Stomach (tissue), 4 donors: Measurements from ENCODE around the gene TECPR1.

Source experiments
- EP300 ChIP-seq: sonication (generic); formaldehyde crosslinking; IDR thresholded peaks from one replicate; pipeline ENCODE4 v1.6.1; 2017; ENCODE audit warnings: antibody characterized with exemption
- TF ChIP-seq, protein P1 (sequence below), 7 experiments: fragments of 450-650 bp in 4 of 7; fragments of 200-600 bp in 3 of 7; sonication (generic) in 3 of 7; IDR thresholded peaks; one replicate each; pipeline ENCODE4 v1.5.1; 2016 to 2019; ENCODE audit warnings: antibody characterized with exemption in 7 of 7, control low read depth in 2 of 7, mild to moderate bottlenecking in 1 of 7

DNA sequence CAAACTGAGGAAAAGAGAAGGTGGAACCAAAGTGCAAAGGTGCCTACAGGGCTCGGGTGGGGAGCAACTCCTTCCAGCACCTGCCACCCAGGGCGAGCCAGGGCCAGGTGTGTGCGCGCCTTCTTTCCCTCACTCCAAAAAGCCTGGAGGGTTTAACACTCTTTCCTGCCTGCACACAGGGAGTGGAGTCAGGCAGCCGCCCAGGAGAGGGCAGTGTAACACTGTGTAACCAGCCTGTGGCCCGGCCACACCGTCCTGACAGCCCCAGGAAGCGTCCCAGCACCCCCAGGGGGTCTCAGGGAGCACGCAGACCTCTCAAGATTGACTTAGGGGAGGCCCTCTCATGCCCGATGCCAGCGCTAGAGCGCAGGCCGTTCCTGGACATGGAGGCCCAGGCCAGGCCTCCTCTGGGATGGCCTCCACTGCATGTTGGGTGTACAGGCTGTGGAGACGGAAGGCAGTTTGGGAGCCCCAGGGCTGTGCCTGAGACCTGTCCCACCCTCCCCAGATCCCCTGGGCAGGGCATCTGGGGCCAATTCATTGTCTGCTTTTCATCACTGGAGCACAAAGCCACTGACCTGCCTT is 42.9 kb upstream of the TECPR1 start:
- TF ChIP-seq, protein P1, sequence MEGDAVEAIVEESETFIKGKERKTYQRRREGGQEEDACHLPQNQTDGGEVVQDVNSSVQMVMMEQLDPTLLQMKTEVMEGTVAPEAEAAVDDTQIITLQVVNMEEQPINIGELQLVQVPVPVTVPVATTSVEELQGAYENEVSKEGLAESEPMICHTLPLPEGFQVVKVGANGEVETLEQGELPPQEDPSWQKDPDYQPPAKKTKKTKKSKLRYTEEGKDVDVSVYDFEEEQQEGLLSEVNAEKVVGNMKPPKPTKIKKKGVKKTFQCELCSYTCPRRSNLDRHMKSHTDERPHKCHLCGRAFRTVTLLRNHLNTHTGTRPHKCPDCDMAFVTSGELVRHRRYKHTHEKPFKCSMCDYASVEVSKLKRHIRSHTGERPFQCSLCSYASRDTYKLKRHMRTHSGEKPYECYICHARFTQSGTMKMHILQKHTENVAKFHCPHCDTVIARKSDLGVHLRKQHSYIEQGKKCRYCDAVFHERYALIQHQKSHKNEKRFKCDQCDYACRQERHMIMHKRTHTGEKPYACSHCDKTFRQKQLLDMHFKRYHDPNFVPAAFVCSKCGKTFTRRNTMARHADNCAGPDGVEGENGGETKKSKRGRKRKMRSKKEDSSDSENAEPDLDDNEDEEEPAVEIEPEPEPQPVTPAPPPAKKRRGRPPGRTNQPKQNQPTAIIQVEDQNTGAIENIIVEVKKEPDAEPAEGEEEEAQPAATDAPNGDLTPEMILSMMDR (IDR thresholded peaks at IDR 0.05): peak in 5 of 7 experiments; percentile 45 to 81 (median 59)
- TF ChIP-seq EP300: no peak
